Neuronal stem cell (in vitro differentiated cells): Measurements from ENCODE around the gene KANK2.
A peak's percentile ranks its signal among the peaks of the same experiment; 100 is the strongest.

Source experiments
- DNase-seq: peaks from one replicate; pipeline ENCODE4 v3.0.0-alpha.2; 2013; ENCODE audit warnings: low spot score
- H2AFZ ChIP-seq: one replicate; pipeline ENCODE4 v1.6.1; 2013; ENCODE audit warnings: mild to moderate bottlenecking, low read length, inconsistent platforms
- H2AK5ac ChIP-seq: 2 replicates; pipeline ENCODE4 v1.6.1; 2013; ENCODE audit warnings: low read depth, mild to moderate bottlenecking, inconsistent platforms, low read length, moderate library complexity, mixed read lengths
- H2BK120ac ChIP-seq: 2 replicates; pipeline ENCODE4 v1.6.1; 2013; ENCODE audit warnings: low read depth, mild to moderate bottlenecking, inconsistent platforms, low read length, moderate library complexity, mixed read lengths
- H2BK12ac ChIP-seq: one replicate; pipeline ENCODE4 v1.6.1; 2013; ENCODE audit warnings: low read length, inconsistent platforms
- H2BK15ac ChIP-seq: 2 replicates; pipeline ENCODE4 v1.6.1; 2013; ENCODE audit warnings: mild to moderate bottlenecking, low read length, inconsistent platforms, mixed read lengths
- H2BK5ac ChIP-seq: one replicate; pipeline ENCODE4 v1.6.1; 2013; ENCODE audit warnings: inconsistent platforms, mild to moderate bottlenecking, low read length, moderate library complexity
- H3K14ac ChIP-seq: one replicate; pipeline ENCODE4 v1.6.1; 2013; ENCODE audit warnings: low read length, inconsistent platforms
- H3K18ac ChIP-seq: 2 replicates; pipeline ENCODE4 v1.6.1; 2013; ENCODE audit warnings: low read length, inconsistent platforms
- H3K23ac ChIP-seq: 2 replicates; pipeline ENCODE4 v1.6.1; 2013; ENCODE audit warnings: low read depth, mild to moderate bottlenecking, mixed read lengths, low read length, inconsistent platforms; ENCODE audit not compliant: poor library complexity
- H3K27ac ChIP-seq: replicated peaks from 3 replicates; pipeline ENCODE4 v1.5.1; 2013; ENCODE audit warnings: low read length, inconsistent platforms
- H3K27me3 ChIP-seq, 3 experiments: 2 replicates each; pipeline ENCODE4 v1.6.1; 2013; ENCODE audit warnings: low read length in 3 of 3, mild to moderate bottlenecking in 2 of 3, inconsistent platforms in 1 of 3, low read depth in 1 of 3, mixed read lengths in 1 of 3, moderate library complexity in 1 of 3; ENCODE audit not compliant: control insufficient read depth in 3 of 3, insufficient read depth in 3 of 3
- H3K36me3 ChIP-seq, 2 donors: replicated peaks in 1 of 2; 2 replicates each; pipeline ENCODE4 v1.6.1; 2013; ENCODE audit warnings: low read length in 2 of 2; ENCODE audit not compliant: control insufficient read depth in 2 of 2, insufficient read depth in 2 of 2
- H3K4ac ChIP-seq: 2 replicates; pipeline ENCODE4 v1.6.1; 2013; ENCODE audit warnings: inconsistent platforms, mild to moderate bottlenecking, low read length, moderate library complexity
- H3K4me1 ChIP-seq, 2 donors: 1 replicate in 1 of 2; 2 replicates in 1 of 2; pipeline ENCODE4 v1.6.1; 2013; ENCODE audit warnings: low read length in 2 of 2, low read depth in 1 of 2; ENCODE audit not compliant: control insufficient read depth in 2 of 2, insufficient read depth in 1 of 2
- H3K4me2 ChIP-seq: one replicate; pipeline ENCODE4 v1.6.1; 2013; ENCODE audit warnings: mild to moderate bottlenecking, low read length, inconsistent platforms; ENCODE audit not compliant: insufficient read depth, poor library complexity, severe bottlenecking
- H3K4me3 ChIP-seq, 2 donors: 2 replicates each; pipeline ENCODE4 v1.5.1; 2013; ENCODE audit warnings: low read length in 2 of 2, mild to moderate bottlenecking in 2 of 2, inconsistent platforms in 1 of 2, moderate library complexity in 1 of 2
- H3K79me1 ChIP-seq: one replicate; pipeline ENCODE4 v1.6.1; 2013; ENCODE audit warnings: low read depth, mild to moderate bottlenecking, inconsistent platforms, low read length, moderate library complexity
- H3K9ac ChIP-seq: one replicate; pipeline ENCODE4 v1.6.1; 2013; ENCODE audit warnings: mild to moderate bottlenecking, low read depth, low read length, inconsistent platforms; ENCODE audit not compliant: poor library complexity
- H3K9me3 ChIP-seq, 2 donors: replicated peaks in 1 of 2; 2 replicates each; pipeline versions ENCODE3 to v1.6.1; 2013; ENCODE audit warnings: low read length in 2 of 2, mild to moderate bottlenecking in 2 of 2, inconsistent platforms in 1 of 2, low read depth in 1 of 2, mixed read lengths in 1 of 2, moderate library complexity in 1 of 2; ENCODE audit not compliant: control insufficient read depth in 2 of 2, insufficient read depth in 1 of 2
- H4K8ac ChIP-seq: one replicate; pipeline ENCODE4 v1.6.1; 2013; ENCODE audit warnings: low read depth, mild to moderate bottlenecking, inconsistent platforms, low read length, moderate library complexity
- H4K91ac ChIP-seq: one replicate; pipeline ENCODE4 v1.6.1; 2013; ENCODE audit warnings: low read length, low read depth, mild to moderate bottlenecking, inconsistent platforms; ENCODE audit not compliant: poor library complexity
- whole genome bisulfite sequencing, 2 donors: extraction: QIAGEN DNeasy Blood & Tissue Kit; methylation state at CpG; one replicate each; pipeline ENCODE4 v1.1.7; 2013; ENCODE audit warnings: missing lambda C conversion rate in 2 of 2, mixed read lengths in 1 of 2; ENCODE audit not compliant: insufficient read length in 2 of 2, insufficient replicate concordance in 1 of 2; ENCODE audit errors: extremely low coverage in 2 of 2; 5-methylcytosine and 5-hydroxymethylcytosine counted together

The KANK2 gene

DNA sequence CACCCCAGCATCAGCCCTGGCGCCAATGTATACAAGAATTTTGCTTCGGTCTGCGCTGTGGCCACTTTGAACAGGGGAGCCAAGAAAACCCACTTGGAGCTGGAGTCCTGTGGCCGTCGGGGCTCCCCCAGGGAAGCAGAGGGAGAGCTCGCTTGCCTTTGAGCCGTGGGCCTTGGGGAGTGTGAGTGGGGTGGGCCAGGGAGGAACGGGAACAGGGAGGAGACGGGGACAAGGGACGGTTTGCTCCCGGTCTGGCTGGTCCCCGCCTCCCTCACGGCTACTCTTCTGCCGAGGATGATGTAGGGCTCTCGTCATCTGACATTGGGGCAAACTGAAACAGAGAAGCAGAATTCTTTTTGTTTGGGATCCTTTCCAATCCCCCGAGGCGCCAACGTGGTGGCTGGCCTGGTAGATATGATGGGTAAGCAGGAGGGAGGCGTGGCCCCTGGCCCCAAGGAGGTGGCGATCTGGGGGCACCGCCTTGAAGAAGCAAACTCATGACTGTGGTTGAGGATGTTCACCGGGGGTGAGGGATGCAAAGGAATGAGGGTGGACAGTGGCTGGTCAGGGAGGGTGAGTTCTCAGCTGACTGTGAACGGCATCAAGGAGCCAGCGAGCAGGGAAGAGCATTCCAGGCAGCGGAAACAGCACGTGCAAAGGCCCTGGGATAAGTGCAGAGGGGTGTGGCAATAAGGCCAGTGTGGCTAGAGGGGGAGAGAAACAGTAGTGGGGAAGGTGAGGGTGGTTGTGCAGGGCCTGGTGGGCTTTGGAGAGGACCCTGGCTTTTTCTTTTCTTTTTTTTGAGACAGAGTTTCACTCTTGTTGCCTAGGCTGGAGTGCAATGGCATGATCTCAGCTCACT lies 30.8 kb downstream of the KANK2 start:
- no peak overlapping the region for H2BK12ac ChIP-seq
- no peak for DNase-seq
- no peak overlapping the region for H4K8ac ChIP-seq
- peaks cover 10 to 50% of the 10 kb centered on the region in 2 donors for H3K36me3 ChIP-seq
- H3K4ac ChIP-seq, result no peak overlapping the region
- H3K18ac ChIP-seq, result peak overlapping the region; percentile 59
- H3K79me1 ChIP-seq, result no peaks in the 10 kb centered on the region
- H3K27me3 ChIP-seq, result no peaks in the 10 kb centered on the region
- no peak overlapping the region for H3K4me2 ChIP-seq
- H2BK15ac ChIP-seq, result no peak overlapping the region
- no peak overlapping the region for H2BK5ac ChIP-seq
- WGBS, 2 donors, result no CpG with 5 or more reads among the region's 26 CpGs
- H3K9me3 ChIP-seq, result no peaks in the 10 kb centered on the region
- H3K4me1 ChIP-seq, result peaks cover 0 to 3% of the 10 kb centered on the region in 2 donors
- H4K91ac ChIP-seq, result no peak overlapping the region
- H3K14ac ChIP-seq, result no peak overlapping the region
- no peak overlapping the region for H2AFZ ChIP-seq
- H3K27ac ChIP-seq, result no peak overlapping the region
- no peak overlapping the region for H3K4me3 ChIP-seq
- H2AK5ac ChIP-seq, result no peak overlapping the region
- H3K9ac ChIP-seq, result no peak overlapping the region
- peak overlapping the region; percentile 34 for H3K23ac ChIP-seq
- H2BK120ac ChIP-seq, result no peak overlapping the region

DNA sequence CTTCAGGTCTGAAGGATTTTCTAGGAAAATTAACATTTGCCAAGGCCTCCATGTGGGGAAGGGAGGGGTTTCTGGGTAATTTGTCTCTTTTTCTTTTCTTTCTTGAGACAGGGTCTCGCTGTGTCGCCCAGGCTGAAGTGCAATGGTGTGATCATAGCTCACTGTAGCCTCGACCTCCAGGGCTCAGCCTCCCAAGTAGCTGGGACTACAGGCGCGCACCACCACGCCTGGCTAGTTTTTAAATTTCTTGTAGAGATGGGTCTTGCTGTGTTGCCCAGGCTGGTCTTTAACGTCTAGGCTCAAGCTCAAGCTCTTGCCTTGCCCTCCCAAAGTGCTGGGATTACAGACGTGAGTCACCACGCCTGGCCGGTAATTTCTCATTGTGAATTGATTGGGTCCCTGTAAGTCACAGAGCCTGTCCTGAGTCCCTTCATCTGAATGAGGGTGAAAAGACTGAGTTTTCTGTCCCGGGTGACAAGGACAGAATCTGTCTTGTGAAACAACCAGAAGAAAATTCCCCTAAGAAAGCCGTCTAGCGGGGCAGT lies 31.8 kb downstream of the KANK2 start:
- H3K9me3 ChIP-seq, result no peaks in the 10 kb centered on the region
- no peak overlapping the region for H2BK12ac ChIP-seq
- no peak overlapping the region for H3K9ac ChIP-seq
- DNase-seq, result no peak
- no peaks in the 10 kb centered on the region for H3K27me3 ChIP-seq
- H3K4me3 ChIP-seq, result no peak overlapping the region
- H2AK5ac ChIP-seq, result no peak overlapping the region
- H3K27ac ChIP-seq, result no peak overlapping the region
- peaks cover 0 to 3% of the 10 kb centered on the region in 2 donors for H3K4me1 ChIP-seq
- no peak overlapping the region for H4K8ac ChIP-seq
- H3K4me2 ChIP-seq, result no peak overlapping the region
- no peak overlapping the region for H3K14ac ChIP-seq
- no peaks in the 10 kb centered on the region for H3K79me1 ChIP-seq
- no peak overlapping the region for H3K4ac ChIP-seq
- H2BK15ac ChIP-seq, result no peak overlapping the region
- H2BK5ac ChIP-seq, result no peak overlapping the region
- no peak overlapping the region for H2AFZ ChIP-seq
- no peak overlapping the region for H2BK120ac ChIP-seq
- H3K36me3 ChIP-seq, result peaks cover 10 to 42% of the 10 kb centered on the region in 2 donors
- H3K23ac ChIP-seq, result no peak overlapping the region
- no peak overlapping the region for H3K18ac ChIP-seq
- no peak overlapping the region for H4K91ac ChIP-seq
- WGBS, 2 donors, result no CpG with 5 or more reads among the region's 13 CpGs

DNA sequence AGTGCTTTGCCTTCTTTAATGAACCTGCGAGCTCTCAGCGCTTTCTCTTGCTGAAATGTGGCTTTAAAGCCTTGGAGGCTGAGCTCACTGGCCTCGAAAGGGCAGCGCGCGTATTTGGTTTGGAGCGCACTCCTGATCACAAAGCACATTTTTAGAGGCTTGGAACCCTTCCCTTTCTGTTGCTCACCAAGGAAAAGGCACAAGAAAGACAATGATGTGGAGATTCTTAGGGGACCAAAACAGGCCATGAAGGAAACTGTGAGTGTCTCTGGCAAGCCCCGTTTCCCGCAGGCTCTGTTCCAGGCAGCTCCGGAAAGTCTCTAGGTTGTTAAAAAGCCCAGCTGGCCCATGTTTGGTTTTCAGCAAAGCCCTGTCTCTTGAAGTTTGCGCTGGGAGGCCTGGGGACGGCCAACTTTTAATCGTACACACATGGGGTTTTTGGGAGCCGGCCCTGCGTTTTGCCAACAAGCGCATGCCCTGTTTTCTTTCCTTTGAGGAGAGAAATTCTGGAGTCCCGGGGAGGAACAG lies 32.4 kb downstream of the KANK2 start:
- no peak overlapping the region for H2AK5ac ChIP-seq
- no peak overlapping the region for H3K9ac ChIP-seq
- no CpG with 5 or more reads among the region's 17 CpGs for WGBS, 2 donors
- no peak overlapping the region for H3K14ac ChIP-seq
- no peak overlapping the region for H3K23ac ChIP-seq
- no peak overlapping the region for H2AFZ ChIP-seq
- H2BK120ac ChIP-seq, result no peak overlapping the region
- peaks cover 0 to 3% of the 10 kb centered on the region in 2 donors for H3K4me1 ChIP-seq
- no peaks in the 10 kb centered on the region for H3K79me1 ChIP-seq
- no peak overlapping the region for H4K91ac ChIP-seq
- no peak overlapping the region for H2BK12ac ChIP-seq
- H3K9me3 ChIP-seq, result no peaks in the 10 kb centered on the region
- no peak overlapping the region for H3K4me3 ChIP-seq
- no peak overlapping the region for H4K8ac ChIP-seq
- no peak overlapping the region for H3K4me2 ChIP-seq
- H3K27ac ChIP-seq, result peak overlapping the region; percentile 23
- no peak overlapping the region for H3K18ac ChIP-seq
- H3K36me3 ChIP-seq, result peaks cover 6 to 36% of the 10 kb centered on the region in 2 donors
- H2BK5ac ChIP-seq, result no peak overlapping the region
- H2BK15ac ChIP-seq, result no peak overlapping the region
- H3K27me3 ChIP-seq, result no peaks in the 10 kb centered on the region
- H3K4ac ChIP-seq, result no peak overlapping the region
- no peak for DNase-seq

DNA sequence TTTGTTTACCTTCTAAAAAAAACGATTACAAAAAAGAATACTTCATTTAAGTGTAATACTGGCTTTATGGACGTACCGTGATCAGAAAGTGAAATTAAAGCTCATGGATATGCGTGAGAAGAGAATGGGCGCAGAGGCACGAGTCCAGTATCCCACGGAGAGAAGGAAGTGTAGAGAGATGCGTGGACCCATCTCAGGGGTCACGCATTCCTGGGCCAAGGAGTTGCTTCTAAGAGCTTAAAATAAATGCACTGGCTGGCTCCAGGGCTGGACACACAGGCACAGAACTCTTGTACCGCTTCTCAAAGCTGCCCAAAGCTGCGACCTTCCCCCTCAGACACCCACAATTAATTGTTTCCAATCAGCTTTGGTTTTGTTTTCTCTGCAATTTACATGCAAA lies 33.0 kb downstream of the KANK2 start:
- peak overlapping the region; percentile 23 for H3K27ac ChIP-seq
- no peak overlapping the region for H3K18ac ChIP-seq
- H2BK5ac ChIP-seq, result no peak overlapping the region
- no peak overlapping the region for H2AK5ac ChIP-seq
- no peak overlapping the region for H3K4me3 ChIP-seq
- peaks cover 2 to 30% of the 10 kb centered on the region in 2 donors for H3K36me3 ChIP-seq
- no peak overlapping the region for H2BK15ac ChIP-seq
- no peak overlapping the region for H4K8ac ChIP-seq
- no peak overlapping the region for H4K91ac ChIP-seq
- no peak overlapping the region for H3K14ac ChIP-seq
- H3K23ac ChIP-seq, result no peak overlapping the region
- no peaks in the 10 kb centered on the region for H3K27me3 ChIP-seq
- H2BK120ac ChIP-seq, result no peak overlapping the region
- WGBS, 2 donors, result no CpG with 5 or more reads among the region's 11 CpGs
- H2AFZ ChIP-seq, result no peak overlapping the region
- H3K4ac ChIP-seq, result no peak overlapping the region
- no peaks in the 10 kb centered on the region for H3K79me1 ChIP-seq
- H3K9ac ChIP-seq, result no peak overlapping the region
- peaks cover 0 to 3% of the 10 kb centered on the region in 2 donors for H3K4me1 ChIP-seq
- DNase-seq, result no peak
- no peaks in the 10 kb centered on the region for H3K9me3 ChIP-seq
- H3K4me2 ChIP-seq, result no peak overlapping the region
- H2BK12ac ChIP-seq, result no peak overlapping the region
